Activated naive CD4-positive, alpha-beta T cell treated with anti-CD3 and anti-CD28 coated beads, Interleukin-2, amount 10 ng/mL, durations not matched to agents 5 hours and 36 hours (primary cell): ENCODE measurements around the gene ST3GAL5. TPM values are rescaled to one million over a fixed set of nuclear protein-coding genes. Genes with fewer than 3 reads are reported as not detected.

Source experiments
- total RNA-seq, 2 experiments: library from RNA; stranded (reverse); gene quantifications; one replicate each; pipeline ENCODE4 v1.2.3, GENCODE V29; 2021

Gene ST3GAL5
- 10 to 100 TPM; 67.1 to 69.0 TPM for total RNA-seq

GRCh38 chr2:85888684-85889626 is at the start of gene ST3GAL5:
Gene ST3GAL5 (minus strand): TSS chr2:85888990. CDS start chr2:85888905, 85 bp downstream.

Other genes starting within 250 kb of the ST3GAL5 start
- gene SFTPB, start 220.8 kb downstream of the ST3GAL5 start, total RNA-seq, result not detected
- gene GNLY, start 194.6 kb downstream of the ST3GAL5 start, total RNA-seq, result 10 to 100 TPM; 26.3 to 26.4 TPM
- under 1 TPM in 1 of 2 experiments, not detected in 1; 0.10 TPM for gene ATOH8, start 135.0 kb downstream of the ST3GAL5 start, total RNA-seq
- gene POLR1A, start 216.9 kb upstream of the ST3GAL5 start, total RNA-seq, result 10 to 100 TPM; 28.0 to 34.9 TPM
- 100 to 1,000 TPM; 136 to 139 TPM for gene PTCD3, start 217.2 kb upstream of the ST3GAL5 start, total RNA-seq